RKO (cell line): Measurements from ENCODE around the gene COPS7A.
"Not testable (repeated sequence)": the region's sequence is repeated elsewhere in the genome, so short reads cannot be mapped to it uniquely, and the experiment has no call there.

Source experiments
- DNase-seq: peaks from one replicate; pipeline ENCODE4 v3.0.0-alpha.2; 2016; ENCODE audit warnings: low spot score

COPS7A gene

DNA sequence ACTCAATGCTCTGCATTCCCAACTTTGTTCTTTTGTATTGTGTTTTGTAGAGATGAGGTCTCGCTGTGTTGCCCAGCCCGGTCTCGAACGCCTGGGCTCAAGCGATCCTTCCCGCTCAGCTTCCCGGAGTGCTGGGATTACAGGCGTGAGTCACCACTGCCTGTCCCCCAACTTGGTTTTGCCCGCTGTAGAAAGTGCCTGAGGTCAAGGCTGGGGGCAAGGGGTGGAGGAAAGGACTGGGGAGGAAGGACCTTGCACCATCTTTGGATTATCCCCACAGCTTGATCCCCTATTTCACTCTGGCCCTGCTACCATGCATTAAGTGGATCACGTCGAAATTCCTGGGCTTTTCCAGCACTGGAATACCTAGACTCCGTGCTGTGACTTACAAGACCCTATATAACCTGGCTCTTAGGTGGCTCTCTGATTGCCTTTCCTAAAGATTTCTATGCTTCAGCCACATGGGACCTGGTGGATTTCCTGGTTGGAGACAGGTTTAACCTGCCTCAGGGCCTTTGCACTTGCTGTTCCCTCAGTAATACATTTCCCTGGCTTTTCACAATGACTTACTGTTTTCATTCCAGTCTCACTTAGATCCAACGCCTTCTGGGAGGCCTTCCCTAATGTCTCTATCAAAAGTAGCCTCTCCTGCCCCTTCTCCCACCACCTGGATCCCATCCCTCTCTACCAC, 22.6 kb upstream of the COPS7A start:
- no peak for DNase-seq

DNA sequence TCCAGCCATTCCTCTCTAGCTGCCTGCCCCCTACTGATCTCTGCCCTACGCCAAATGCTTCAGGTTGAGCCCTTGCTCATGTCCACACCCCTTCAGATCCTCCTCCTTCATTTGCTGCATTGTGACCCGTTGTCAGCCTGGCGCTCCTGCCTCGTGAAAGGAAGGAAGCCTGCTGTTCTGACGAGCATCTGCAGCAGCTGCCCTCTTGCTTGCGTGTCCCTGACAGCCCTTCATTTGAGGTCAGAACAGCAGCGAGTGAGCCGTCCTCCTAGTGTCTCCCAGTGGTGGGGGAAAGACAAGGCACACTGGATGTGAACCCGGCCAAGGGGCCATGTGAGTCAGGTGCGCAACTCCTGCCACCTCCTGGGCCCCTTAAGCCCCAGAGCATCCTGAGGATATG, 20.2 kb upstream of the COPS7A start:
- no peak for DNase-seq

DNA sequence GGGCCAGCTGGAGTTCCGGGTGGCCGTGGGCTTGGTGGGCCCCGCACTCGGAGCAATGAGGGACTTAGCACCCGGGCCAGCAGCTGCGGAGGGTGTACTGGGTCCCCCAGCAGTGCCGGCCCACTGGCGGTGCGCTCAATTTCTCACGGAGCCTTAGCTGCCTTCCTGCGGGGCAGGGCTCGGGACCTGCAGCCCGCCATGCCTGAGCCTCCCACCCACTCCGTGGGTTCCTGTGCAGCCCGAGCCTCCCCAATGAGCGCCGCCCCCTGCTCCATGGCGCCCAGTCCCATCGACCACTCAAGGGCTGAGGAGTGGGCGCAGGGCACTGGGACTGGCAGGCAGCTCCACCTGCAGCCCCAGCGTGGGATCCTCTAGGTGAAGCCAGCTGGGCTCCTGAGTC, 15.5 kb upstream of the COPS7A start:
- not testable (repeated sequence) for DNase-seq

DNA sequence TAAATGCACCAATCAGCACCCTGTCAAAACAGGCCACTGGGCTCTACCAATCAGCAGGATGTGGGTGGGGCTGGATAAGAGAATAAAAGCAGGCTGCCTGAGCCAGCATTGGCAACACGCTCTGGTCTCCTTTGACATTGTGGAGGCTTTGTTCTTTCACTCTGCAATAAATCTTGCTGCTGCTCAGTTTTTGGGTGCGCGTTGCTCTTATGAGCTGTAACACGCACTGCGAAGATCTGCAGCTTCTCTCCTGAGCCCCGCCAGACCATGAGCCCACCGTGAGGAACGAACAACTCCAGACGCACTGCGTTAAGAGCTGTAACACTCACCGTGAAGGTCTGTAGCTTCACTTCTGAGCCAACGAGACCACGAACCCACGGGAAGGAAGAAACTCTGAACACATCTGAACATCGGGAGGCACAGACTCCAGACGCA, 14.9 kb upstream of the COPS7A start:
- no peak for DNase-seq

DNA sequence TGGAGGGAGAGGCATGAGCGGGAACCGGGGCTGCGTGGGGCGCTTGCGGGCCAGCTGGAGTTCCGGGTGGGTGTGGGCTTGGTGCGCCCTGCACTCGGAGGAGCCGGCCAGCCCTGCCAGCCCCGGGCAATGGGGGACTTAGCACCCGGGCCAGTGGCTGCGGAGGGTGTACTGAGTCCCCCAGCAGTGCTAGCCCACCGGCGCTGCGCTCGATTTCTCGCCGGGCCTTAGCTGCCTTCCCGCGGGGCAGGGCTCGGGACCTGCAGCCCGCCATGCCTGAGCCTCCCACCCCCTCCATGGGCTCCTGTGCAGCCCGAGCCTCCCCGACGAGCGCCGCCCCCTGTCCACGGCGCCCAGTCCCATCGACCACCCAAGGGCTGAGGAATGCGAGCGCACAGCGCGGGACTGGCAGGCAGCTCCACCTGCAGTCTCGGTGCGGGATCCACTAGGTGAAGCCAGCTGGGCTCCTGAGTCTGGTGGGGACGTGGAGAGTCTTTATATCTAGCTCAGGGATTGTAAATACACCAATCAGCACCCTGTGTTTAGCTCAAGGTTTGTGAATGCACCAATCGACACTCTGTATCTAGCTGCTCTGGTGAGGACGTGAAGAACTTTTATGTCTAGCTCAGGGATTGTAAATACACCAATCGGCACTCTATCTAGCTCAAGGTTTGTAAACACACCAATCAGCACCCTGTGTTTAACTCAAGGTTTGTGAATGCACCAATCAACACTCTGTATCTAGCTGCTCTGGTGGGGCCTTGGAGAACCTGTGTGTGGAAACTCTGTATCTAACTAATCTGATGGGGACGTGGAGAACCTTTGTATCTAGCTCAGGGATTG, 7.6 kb upstream of the COPS7A start:
- DNase-seq, result not testable (repeated sequence)

DNA sequence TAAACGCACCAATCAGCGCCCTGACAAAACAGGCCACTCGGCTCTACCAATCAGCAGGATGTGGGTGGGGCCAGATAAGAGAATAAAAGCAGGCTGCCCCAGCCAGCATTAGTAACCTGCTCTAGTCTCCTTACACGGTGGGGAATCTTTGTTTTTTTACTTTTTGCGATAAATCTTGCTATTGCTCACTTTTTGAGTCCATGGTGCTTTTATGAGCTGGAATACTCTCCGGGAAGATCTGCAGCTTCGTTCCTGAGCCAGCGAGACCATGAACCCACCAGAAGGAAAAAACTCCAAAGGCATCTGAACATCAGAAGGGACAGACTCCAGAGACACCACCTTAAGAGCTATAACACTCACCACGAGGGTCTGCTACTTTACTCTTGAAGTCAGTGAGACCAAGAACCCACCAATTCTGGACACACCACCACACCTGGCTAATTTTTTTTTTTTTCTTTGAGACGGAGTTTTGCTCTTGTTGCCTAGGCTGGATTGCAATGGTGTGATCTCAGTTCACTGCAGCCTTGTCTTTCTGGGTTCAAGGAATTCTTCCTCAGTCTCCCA, 6.9 kb upstream of the COPS7A start:
- no peak for DNase-seq

DNA sequence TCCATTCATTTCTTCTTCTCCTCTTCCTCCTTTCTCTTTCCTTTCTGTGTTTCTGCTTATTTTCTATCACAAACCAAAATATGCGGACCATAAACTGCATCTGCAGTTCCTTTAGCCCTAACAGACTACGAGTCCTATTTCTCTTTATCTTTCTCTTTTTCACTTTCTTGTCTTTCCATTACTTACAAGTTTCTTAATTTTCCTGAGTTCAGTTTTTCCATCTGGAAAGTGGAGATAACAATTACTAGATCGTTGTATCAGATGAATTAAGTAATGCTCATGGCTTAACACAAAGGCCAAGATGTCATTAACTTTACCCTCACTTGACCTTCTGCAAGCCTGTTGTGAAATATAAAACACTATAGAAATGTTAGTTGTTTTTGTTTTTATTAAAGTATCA, 983 bp upstream of the COPS7A start:
- no peak for DNase-seq

DNA sequence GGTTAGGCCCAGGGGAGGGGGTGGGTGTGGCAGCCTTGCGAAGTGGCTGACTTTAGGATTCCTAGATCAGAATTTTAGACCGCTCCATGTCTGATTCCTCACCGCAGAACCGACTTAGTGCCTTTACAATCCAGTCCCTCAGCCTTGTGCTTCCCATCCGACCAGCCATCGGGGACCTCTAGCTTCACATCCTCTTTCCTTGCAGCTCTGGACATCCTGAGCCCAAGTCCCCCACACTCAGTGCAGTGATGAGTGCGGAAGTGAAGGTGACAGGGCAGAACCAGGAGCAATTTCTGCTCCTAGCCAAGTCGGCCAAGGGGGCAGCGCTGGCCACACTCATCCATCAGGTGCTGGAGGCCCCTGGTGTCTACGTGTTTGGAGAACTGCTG, 557 bp downstream of the COPS7A start:
- DNase-seq, result peak; percentile 68

DNA sequence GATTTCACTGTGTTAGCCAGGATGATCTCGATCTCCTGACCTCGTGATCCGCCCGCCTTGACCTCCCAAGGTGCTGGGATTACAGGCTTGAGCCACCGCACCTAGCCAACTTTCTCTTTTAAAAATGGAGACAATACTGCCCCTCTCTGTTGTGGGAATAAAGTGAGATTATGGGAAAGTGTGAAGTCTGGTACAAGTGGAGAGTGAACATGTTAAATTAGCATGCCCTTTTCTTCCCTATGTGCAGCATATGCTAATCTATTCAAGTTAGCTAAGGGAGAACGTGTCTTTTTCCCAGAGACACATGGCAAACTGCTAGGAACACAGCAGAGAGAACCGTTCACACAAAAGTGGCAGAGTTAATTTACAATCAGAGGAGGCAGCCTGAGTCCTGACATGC, 1.5 kb downstream of the COPS7A start:
- no peak for DNase-seq

DNA sequence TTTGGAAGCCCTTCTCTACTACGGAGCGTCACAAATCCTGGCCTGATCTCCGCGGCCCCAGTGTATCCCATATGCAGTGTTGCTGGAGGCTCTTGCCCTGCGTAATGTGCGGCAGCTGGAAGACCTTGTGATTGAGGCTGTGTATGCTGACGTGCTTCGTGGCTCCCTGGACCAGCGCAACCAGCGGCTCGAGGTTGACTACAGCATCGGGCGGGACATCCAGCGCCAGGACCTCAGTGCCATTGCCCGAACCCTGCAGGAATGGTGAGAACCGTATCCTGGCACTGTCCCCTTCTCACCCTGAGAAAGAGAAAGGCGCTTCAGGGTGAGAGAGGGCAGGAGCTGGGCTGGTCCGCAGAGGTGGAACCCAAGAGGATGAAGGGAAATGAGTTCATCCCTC, 5.3 kb downstream of the COPS7A start:
- no peak for DNase-seq

DNA sequence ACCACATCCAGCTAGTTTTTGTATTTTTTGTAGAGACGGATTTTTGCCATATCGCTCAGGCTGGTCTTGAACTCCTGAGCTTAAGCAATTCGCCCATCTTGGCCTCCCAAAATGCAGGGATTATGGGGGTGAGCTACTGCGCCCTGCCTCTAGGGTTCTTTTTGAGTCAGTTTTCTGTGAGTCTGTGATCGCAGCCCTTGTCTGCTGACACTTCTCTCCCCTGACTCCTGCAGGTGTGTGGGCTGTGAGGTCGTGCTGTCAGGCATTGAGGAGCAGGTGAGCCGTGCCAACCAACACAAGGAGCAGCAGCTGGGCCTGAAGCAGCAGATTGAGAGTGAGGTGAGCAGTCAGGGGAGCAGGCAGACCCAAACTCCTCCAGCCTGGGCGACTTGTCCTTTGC, 6.3 kb downstream of the COPS7A start:
- no peak for DNase-seq

DNA sequence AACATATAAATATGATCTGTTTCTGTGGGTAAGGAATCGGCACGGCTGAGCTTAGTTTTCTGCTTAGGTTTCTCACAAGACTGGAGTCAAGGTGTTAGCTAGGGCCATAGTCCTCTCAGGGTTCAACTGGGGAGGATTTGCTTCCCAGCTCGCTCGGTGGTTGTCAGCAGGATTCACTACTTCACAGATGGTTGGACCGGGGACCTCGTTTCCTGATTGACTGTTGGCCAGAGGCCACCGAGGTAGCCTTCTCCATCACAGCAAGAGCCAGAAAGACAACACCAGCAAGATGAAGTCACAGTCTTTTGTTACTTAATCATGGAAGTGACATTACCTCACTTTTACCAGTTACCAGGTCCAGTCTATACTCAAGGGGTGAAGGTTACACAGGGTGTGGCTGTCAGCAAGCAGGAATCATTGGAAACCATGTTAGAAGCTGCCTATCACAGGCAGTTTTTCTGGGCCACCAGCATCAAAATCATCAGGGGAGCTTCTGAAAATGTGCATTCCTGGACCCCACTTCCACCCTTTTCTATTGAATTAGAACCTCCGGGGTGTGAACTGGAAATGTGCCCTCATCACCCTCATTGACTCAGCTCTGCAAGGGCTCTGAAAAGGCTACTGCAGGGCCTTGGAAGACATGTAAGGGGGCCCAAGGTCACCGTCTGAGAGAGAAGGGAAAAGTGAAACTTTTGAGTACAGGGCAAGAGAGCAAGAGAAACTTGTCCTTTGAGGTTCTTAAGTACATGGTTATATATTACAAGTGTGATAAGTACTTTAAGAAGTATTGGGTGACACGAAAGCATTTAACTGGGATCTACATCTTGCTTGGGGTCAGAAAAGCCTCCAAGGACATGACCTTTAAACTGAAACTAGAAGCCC, 10.9 kb downstream of the COPS7A start:
- no peak for DNase-seq

DNA sequence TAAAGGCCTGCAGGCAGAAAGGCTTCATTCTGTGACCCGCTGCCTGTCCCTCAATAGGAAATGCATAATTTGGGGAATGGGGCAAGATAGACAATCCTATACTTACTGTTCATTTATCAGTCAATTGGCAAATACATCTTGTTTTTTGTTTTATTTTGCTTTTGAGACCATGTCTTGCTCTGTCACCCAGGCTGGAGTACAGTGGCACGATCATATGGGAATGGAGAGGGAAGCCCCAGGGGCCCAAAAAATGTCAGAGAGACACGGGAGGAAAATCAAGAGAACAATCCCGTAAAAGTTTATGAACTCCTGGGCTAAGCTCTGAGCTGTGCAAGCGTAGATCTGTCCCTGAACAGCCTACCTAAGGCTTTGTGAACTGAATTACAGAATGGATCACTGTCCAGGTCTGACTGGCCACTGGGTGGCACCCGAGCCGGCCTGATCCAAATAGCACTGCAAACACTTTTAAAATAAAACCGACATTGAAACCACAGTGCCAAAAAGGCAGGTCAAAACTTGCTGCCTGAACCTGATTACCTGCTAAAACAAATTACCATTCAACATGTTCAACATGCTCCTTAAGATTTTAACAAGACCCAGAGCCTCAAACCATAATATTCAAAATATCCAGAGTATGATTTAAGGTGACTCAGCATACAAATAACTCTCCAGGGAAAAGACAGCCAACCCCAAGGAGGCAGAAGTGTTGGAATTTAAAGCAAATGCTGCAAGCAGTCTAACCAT, 11.8 kb downstream of the COPS7A start:
- peak; percentile 69 for DNase-seq

DNA sequence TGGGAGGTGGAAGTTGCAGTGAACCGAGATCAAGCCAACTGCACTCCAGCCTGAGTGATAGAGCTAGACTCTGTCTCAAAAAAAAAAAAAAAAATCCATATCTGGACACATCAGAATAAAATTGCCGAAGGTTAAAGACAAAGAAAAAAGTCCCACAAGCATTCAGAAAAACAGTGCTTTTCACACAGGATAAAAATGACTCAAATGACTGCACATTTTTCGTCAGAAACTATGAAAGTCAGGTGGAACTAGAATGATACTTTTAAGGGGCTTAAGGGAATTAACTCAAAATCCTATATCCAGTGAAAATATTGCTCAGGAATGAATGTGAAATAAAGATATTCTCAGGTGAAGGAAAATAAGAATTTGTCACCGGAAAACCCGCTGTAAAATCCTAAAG, 12.9 kb downstream of the COPS7A start:
- no peak for DNase-seq

DNA sequence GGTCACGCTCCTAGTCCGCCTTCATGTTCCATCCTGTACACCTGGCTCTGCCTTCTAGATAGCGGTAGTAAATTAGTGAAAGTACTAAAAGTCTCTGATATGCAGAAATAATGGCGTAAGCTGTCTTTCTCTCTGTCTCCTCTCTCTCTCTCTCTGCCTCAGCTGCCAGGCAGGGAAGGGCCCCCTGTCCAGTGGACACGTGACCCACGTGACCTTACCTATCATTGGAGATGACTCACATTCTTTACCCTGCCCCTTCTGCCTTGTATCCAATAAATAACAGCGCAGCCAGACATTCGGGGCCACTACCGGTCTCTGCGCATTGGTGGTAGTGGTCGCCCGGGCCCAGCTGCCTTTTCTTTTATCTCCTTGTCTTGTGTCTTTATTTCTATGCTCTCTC, 18.2 kb downstream of the COPS7A start:
- DNase-seq, result not testable (repeated sequence)

DNA sequence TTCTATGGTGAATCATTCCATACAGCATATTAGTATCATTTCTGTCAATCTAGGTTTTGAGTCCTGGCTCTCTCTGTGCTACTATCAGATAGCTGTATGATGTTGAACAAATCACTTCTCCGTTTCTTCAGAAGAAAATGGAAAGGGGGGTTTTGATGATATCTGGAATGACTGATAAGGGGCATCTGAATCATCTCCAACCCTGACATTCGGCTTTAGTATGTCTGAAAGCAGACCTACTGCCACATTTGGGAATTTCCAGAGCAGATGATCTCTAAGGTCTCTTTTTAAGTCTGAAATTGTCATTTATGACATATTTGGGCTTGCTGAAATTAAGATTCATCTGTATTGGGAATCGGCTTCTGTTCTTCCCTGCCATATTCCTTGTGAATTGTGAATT, 19.0 kb downstream of the COPS7A start:
- DNase-seq, result no peak

DNA sequence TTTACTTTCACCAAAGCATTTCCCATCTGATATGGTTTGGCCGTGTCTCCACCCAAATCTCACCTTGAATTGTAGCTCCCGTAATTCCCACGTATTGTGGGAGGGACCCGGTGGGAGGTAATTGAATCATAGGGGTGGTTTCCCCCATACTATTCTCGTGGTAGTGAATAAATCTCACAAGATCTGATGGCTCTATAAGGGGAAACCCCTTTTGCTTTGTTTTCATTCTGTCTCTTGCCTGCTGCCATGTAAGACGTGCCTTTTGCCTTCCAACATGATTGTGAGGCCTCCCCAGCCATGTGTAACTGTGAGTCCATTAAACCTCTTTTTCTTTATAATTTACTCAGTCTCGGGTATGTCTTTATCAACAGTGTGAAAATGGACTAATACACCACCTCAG, 19.5 kb downstream of the COPS7A start:
- not testable (repeated sequence) for DNase-seq

DNA sequence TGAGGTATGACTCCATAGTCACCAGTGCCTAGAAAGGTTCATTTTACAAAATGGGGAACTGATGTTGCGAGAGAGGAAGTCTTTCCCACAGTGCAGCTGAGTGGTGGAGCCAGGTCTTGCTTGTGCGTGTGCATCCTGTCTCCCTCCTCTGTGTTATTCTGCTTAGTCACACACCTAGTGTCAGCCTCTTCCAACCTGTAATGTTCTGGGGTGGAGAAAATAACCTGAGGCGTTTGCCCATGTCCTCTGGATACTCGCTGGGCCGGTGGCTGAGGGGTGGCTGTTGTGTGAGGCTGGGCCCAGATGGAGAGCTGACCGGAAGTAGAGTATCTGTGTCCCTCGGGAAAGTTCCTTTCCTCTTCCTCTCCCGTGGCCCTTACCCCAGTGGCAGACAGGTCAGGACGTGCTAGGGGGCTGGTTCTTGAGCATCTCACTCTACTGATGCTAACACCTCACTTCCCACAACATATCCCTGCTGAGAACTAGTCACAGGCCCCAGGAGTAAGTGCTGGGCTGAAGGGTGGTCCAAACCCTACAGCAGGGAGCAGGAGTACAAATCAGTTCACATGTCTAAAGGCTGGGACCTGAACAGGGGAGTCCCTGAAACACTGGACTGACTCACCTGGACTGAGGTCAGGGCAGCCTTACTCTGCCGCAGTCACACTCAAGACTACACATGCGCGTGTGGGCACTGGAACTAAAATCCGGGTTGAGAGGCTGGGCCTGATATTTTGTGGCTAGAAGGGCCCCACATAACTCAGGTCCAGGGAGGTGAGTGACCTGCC, 22.1 kb downstream of the COPS7A start:
- DNase-seq, result no peak

DNA sequence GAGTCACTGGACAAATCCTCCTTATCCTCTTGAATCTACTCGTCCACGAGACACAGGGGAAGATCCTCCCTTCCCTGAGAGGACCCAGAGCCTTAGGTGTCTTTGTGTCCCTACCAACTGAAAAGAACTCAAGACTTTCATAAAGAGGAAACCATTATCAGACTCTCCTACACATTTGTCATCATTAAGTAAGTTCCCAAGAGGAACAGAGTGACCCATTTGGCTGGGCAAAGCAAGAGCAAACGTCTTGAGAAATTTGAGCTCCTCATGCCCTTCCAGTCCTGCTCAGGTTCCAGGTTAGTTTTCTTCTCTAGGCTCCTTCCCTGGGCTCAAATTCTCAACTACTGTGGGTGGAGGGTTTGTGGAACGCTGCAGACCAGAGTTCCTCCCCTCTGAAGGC, 23.4 kb downstream of the COPS7A start:
- no peak for DNase-seq

DNA sequence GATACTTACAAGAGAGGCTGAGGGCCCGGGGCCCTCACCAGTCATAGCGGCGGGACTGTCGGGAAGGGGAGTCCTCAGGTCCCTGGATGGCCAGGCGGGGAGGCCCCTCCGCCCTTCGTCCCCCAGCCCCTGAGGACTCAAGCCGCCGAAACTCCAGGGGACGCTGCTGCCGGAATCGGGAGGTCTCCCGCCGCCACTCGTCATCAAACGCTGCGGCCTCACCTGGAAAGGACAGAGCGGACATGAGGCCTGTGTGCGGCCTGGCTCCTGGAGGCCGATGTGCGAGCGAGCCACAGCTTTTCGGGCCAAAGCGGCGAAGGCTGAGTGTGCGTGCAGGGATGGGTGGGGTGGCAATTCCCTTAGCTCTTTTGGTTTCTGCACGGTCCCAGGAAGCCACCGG, 24.9 kb downstream of the COPS7A start:
- DNase-seq, result no peak

DNA sequence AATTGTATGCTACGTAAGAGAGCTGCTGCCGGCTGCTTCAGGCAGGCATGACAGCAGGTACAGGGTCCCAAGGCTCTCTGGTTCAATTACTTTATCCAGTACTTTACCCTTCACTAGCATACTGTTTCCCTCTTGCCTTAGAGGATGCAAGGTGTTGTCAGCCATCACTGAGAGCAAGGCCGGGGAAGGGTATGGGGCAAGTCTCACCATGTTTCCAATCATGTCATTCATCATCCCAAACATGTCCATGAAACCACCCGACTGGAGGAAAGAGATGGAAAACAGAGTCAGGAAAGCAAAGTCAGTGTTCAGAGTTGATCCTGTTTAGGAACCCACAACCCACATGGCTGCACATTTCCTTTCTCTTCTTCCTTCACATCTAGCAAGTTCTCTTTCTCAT, 26.7 kb downstream of the COPS7A start:
- DNase-seq, result no peak
